HG02610 (cell line): ENCODE results near the gene SYNE1.
"Not testable (repeated sequence)": the region's sequence is repeated elsewhere in the genome, so short reads cannot be mapped to it uniquely, and the experiment has no call there.

Experiments used
- ATAC-seq: cut with Tn5 transposase; IDR thresholded peaks from one replicate; pipeline ENCODE4 v1.9.1; 2021; ENCODE audit warnings: mild to moderate bottlenecking, moderate library complexity; ENCODE audit not compliant: unreplicated experiment

SYNE1 gene

DNA sequence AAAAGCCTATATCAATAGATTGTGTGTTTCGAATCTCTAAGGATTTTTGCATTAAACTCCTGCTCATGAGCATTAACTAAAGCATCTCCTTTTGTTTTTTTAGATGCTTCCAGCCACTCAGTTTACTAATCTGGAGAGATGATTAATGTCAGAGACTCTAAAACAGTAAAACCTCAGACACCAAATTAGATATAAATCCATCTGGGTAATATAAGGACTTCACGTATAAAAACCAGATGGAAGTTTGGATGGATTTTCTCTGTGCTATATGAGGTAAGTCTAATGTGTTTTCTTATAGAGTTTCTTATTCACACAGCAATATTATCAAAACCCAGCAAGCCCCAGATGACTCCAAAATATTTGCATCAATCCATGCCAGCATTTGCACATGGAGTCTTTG lies 137.2 kb downstream of the SYNE1 start:
- ATAC-seq, result no peak

DNA sequence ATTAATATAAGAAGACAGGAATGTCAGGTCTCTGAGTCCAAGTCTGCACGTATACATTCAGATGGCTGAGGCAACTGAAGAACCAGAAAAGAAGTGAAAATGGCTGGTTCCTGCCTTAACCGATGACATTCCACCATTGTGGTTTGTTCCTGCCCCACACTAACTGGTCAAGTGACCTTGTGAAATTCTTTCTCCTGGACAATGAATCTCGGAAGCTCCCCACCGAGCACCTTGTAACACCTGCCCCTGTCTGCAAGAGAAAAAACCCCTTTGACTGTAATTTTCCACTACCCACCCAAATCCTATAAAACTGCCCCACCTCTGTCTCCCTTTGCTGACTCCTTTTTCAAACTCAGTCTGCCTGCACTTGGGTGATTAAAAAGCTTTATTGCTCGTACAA lies 140.4 kb downstream of the SYNE1 start:
- no peak for ATAC-seq

DNA sequence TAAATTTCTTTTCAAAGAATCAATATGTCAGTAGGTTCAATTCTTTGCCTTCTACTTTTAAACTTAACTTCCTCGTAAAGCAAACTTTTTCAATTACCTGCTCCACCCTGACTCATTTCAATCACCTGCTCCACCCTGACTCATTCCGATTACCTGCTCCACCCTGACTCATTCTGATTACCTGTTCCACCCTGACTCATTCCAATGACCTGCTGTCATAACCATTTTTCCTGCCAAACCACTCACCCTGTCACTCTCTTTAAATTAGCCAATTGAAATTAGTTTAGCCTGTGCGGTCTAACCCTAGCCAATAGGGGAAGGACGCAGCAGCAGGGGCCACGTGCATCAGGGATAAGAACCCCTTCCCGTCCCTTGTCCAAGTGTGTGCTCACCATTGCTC lies 141.7 kb downstream of the SYNE1 start:
- not testable (repeated sequence) for ATAC-seq

DNA sequence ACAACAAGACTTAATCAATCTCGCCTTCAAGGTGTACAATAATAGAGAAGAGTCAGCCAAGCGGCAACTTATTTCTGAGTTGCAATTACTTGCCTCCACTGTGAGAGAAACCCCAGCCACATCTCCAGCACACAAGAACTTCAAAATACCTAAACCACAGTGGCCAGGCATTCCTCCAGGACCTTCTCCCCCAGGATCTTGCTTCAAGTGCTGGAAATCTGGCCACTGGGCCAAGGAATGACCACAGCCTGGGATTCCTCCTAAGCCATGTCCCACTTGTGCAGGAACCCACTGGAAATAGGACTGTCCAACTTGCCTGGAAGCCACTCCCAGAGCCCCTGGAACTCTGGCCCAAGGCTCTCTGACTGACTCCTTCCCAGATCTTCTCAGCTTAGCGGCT lies 144.9 kb downstream of the SYNE1 start:
- ATAC-seq, result not testable (repeated sequence)

DNA sequence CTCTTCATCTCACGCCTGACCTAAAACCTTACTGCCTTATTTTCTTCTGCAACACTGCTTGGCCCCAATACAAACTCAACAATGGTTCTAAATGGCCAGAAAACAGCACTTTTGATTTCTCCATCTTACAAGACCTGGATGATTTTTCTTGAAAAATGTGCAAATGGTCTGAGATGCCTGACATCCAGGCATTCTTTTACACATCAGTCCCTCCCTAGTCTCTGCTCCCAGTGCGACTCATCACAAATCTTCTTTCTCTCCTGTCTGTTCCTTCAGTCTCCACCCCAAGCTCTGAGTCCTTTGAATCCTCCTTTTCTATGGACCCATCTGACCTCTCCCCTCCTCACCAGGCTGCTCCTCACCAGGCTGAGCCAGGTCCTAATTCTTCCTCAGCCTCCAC lies 145.7 kb downstream of the SYNE1 start:
- not testable (repeated sequence) for ATAC-seq

DNA sequence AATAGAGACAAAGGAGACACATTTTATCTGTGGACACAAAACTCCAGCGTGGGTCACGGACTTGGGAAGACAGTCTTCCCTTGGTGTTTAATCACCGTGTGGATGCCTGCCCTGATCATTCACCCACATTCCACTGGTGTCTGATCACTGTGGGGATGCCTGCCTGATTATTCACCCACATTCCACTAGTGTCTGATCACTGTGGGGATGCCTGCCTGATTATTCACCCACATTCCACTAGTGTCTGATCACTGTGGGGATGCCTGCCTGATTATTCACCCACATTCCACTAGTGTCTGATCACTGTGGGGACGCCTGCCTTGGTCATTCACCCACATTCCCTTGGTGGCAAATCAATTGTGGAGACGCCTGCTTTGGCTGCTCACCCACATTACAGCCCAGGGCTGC lies 146.2 kb downstream of the SYNE1 start:
- ATAC-seq, result not testable (repeated sequence)

DNA sequence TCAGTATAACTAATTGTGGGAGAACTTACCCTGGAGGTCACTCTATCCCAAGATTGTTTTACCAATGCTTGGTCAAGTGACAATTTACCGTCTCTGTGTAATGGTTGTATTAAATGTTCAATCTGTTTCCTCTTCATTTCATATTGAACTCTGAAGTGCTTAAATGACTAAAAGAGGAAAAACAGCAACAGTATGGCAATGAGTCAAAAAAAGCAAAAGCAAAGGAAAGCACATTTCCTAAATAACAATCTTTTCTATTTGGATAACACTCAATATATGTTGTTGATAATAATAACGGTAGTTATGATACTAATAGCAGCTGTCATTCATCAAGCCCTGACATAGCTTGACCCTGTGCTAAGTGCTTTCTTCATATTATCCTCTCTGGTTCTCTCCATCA lies 152.4 kb downstream of the SYNE1 start:
- no peak for ATAC-seq

DNA sequence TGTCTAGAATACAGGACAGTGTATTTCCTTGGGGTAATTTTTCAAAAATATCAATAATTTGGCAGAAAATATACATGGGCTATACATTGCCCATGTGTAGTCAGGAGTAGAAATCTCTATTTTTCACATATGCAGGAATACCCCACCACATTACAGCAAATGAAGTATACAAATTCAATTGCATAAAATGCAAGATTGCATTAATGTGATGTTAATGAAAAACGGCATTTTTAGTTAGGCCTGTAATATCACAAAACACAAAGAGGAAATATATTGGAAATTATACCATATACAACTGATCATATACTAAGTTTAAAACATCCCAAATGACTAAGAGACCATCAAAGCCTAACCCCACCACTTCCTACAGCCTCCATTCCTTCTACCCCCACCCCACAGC lies 154.9 kb downstream of the SYNE1 start:
- no peak for ATAC-seq

DNA sequence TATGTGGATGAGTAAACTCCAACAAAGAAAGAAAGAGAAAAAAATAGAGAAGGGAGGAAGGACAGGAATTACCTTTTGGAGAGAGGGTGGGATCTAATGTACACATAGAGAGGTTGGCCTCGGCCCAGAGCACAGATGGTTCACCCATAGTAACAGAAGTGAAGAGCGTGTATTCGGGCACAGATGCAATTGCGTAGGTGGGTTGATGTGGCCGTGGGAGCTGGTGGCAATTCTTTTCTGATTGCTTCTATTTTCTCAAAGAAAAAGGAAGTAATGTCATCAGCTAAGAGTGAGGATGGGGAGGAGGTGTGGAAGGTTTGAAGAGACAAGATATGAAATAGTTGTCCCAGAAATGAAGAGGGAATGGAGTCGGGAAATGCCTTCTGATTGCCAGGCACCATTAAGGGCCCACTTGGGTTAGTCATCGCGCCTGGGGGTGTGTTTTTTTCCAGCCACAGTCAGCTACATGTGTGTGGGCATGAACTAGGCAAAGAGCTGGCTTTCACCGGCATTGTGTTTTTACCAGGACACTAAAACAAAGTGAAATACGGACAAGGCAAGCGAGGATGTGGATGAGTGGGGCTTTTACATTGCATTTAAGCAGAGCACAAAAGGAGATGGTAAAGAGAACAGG lies 158.7 kb downstream of the SYNE1 start:
- no peak for ATAC-seq

DNA sequence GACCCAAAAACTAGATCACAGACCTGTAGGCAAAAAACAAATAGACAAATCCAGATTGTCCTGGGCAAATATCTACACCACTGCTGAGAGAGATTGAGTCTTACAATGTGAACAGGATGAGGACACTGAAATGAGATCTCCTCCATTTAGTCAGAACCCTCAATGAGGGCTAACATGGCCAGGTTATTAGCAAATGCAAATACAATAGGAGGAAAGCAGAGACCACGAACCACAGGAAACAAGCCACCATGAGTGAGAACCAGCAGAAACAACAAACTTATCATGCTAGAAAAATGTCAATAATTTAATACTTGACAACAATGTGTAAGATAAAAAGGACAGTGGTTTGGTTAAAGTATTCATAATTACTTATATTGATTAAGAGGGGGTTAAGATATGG lies 162.8 kb downstream of the SYNE1 start:
- no peak for ATAC-seq

DNA sequence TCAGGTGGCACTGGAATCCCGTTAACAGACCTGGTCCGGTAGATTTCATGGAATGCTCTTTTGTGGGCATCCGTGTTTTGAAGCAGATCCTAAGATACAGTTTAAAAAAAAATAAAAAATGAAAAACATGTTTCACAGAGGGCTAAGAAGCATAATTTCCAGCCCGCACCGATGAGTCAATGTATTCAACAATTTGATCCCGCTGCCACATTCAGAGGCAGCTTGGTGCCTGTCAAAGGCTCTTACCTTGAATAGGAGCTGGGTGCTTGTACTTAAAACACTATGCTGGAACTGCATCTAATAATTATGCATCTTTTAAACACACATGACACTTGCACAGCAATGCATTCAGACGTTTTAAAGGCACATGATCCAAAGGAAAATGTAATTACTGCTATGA lies 164.8 kb downstream of the SYNE1 start:
- no peak for ATAC-seq

DNA sequence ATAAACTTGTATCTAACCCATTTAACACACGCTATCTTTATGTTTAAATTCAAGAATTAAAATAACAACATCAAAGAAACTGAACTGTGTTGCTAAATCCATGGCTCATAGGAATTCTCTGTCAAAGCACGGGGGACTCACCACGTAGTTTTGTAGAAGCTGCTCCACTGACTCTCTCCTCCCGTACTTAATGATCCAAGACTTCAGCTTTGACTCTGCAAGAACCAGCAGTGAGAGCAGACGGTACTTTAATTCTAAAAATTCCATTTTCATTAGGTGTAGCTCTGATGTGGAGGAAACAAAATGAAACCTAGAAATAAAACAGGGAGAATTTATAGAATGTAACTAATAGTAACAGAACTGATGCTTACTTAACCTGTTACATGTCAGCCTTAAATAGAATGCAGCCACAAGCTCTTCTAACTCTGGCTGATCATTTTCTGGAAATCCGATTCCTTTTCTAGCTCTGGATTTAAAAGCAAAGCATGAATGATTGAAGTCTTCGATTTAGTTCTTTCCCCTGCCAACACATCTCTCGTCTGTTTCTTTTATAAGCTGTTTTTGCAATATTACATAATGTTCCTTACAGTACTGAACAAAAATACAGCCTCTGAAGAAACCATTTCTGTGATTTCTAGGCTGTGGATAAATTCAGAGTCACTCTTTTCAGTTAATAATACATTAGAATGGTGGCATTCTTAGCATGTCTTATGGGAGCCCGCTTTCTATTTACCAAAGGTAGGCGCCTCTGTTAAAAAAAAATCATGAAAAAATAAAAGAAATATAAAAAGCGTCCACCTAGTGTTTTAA lies 165.5 kb downstream of the SYNE1 start:
- ATAC-seq, result no peak

DNA sequence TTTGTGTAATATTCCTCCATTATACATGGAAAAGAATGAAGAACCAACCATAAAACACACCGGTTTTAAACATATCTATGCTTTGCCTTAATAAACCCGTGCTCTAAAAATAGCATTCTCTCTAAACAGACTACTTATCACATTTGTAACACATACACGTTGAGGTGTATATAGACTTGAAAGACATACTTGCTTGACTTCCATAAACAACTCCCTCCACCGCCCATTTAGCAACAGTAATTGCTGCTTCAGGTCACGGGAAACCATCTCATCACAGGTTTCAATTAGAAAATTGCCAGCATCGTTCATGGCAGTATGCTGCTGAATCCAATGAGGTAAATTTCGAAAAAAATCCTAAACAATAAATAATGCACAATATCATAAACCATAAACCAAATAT lies 174.0 kb downstream of the SYNE1 start:
- ATAC-seq, result no peak

DNA sequence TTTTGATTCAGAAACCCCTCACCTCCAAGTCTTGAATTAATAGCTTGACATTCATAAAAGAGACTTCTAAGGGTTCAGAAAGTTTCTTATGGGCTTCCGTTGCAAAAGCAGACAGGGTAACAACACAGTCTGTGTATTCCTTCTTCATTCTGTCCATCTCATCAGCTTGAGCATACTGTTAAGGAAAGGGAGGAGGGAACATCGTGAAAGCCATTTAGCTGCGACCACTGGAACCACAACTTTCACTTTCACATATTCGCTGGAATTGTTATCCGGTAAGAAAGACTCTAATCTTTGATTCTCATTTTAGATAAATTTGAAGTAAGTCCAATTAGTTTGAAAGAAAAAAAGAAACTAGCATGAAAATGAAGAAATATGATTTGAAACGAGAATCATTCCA lies 174.4 kb downstream of the SYNE1 start:
- ATAC-seq, result no peak

DNA sequence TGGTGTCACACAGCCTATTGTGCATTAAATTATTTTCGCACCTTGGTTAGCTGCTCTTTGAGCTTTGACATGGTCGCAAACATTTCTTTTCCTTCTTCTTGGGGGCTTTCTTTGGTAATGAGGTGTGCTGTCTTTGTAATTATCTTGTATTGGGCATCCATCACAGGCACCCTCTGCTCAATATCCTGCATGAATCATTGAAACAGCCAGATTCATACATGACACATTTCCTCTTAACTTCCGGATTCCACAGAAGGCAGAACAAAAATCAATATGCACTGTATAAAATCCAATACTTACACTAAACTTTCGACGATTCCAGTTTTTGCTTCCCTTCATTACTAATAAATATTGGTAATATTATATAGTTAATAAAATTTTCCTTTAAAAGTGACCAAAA lies 175.6 kb downstream of the SYNE1 start:
- no peak for ATAC-seq

DNA sequence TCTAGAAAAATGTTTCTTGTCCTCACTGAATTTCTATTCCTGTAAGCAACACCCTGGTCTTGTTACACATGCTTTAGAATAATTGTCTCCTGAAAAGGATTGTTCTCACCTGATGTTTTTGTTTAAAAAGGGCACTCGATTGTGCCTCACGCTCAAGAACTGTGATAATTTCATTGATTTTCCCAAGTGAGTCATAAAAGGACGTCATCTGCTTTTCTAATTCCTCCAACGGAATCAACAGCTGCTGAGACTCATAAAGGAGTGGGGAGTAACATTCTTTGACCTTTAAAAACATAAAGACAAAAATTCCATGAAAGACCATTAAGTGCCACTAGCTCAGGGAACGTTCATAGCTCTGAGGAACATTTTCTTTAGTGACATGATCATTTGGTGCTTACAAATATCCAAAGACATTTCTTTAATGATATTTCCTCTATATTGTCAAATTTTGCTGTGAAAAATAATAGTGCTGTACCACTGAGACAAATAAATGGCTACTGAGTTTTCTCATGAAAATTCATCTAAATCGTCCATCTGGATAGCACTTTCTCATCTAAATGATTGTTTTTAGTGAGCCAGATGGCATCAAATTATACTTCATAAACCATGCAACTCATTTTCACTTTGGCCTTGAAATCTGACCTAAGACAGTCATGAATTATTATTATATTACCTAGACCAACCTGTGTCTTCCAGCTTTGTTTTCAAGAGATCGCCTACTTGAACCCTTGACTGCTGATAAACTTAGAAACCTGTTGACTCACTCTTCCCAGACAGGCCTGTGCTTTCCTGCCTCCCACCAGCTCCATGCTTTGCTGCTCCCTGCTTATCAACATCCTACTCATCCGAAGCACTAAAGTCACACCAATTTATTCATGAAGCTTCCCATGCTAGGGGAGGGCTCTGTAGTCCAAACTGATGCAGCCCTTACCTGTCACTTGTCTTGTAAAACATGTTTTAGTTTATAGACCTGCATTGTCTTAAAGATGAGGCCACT lies 178.2 kb downstream of the SYNE1 start:
- ATAC-seq, result no peak

DNA sequence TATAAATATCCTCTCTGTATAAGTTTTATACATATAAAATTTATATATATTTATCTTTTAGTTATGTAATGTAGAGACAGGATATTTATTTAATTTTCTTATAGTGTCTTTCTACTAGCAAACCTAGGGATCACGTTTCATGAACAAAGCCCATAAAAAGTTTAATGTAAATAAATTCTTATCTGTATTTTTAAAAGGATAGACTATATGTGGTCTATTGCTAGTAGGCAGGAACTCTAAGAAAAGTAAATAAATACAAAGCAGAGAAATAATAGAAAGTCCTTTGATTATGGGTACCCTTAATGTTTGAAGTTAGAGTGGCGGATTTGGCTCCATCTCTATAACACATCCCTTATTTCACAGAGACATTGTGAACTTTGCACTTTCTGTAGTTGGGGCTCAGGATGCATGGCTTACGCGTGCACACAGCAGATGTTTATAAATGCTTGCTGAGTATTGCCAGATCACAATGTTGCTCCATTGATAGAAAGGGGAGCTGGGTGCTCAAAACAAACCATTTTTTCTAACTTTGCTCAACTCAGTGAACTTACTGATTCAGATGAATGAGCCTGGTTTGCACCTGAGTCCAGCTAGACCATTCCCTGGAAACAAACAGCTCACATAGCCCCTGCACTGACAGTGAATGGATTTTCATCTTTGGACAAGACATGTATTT lies 179.1 kb downstream of the SYNE1 start:
- ATAC-seq, result no peak

DNA sequence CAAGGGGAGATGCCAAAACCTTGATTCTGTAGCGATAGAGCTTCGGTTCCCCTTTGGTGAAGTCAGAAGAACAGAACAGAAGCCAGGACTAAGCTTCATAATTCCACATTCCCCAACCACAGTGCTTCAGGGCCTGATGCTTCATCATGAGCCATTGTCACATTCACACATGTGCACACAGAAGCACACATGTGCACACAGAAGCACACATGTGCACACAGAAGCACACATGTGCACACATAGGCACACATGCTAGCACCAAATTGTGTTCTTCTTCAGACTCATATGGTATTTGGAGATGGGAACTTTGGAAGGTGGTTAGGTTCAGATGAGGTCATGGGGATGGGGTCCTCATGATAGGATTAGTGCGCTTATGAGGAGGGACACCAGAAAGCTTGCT lies 183.2 kb downstream of the SYNE1 start:
- ATAC-seq, result no peak

DNA sequence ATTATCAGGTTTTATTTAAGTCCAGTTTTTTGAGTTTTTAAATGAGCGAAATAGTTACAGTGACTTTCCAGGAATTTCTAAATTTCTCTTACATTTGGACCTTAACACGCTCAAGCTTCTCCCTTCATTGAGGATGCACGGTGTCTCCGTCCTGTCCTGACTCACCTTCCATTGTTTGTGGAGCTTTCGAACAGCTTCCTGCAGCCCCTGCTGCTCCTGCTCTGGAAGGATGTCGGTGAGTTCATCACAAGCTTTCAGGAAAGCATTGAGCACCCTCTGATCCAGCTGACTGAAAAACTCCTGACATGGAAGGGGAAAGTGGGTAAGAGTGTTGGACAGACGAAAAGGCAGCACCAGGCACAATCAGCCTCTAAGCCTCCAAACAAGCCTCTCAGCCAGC lies 183.7 kb downstream of the SYNE1 start:
- ATAC-seq, result no peak

DNA sequence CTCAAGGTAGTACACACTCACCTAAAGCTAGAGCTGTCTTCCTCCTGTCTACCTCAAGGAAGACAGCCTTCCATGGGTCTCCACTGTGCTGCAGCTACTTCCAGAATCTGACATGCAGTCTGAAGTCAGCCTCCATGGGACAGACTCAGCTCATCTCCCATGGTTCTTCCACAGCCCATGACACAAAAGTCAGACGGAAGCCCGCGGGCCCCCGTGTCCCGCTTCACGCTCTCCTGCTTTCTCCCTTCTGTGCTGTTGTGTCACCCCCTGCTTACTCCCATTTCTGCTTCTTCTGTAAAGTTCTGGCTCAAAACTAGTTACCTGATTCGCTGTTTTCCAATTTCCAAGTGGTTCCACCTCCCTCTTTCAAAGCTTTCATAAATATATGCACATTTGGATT lies 184.5 kb downstream of the SYNE1 start:
- ATAC-seq, result no peak

DNA sequence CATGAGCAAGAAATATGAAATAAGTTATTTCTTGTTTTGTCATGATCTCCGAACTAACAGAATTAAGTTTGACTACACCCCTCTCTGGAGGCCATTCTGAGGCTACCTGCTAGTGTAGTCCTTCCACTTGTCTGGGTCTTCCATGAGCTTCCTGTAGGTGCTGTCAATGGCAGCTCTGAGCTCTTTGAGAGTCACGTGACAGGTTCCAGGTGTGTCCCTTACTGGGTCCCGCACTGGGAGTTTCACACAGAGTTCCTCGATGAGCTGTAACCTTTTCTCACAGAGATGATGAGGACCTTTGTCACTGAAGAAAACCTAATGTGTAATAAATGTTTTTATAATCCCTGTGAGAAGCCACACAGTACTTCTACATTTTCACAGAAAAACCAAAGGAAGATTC lies 186.6 kb downstream of the SYNE1 start:
- ATAC-seq, result no peak
